SU-DHL-6 (cell line): Measurements from ENCODE around the gene EPS8.

Experiments used
- H2AFZ ChIP-seq: fragments of 200-600 bp; sonication (generic); 2 replicates; pipeline ENCODE4 v1.6.1; 2014; ENCODE audit warnings: low read depth, mild to moderate bottlenecking, moderate library complexity, mixed read lengths, antibody characterized with exemption, low read length; ENCODE audit not compliant: severe bottlenecking
- H3F3A ChIP-seq: fragments of 200-600 bp; shearing (Covaris generic); 2 replicates; pipeline ENCODE4 v1.6.0; 2016; ENCODE audit warnings: antibody characterized with exemption, mild to moderate bottlenecking; ENCODE audit not compliant: insufficient read depth
- H3K27ac ChIP-seq: fragments of 200-600 bp; sonication (generic); 2 replicates; pipeline ENCODE4 v1.5.1; 2016; ENCODE audit warnings: low read depth, mild to moderate bottlenecking, low read length, moderate library complexity, mixed read lengths
- H3K27me3 ChIP-seq: fragments of 200-600 bp; sonication (generic), shearing (Covaris generic); 2 replicates; pipeline ENCODE4 v1.6.0; 2014; ENCODE audit warnings: mild to moderate bottlenecking, low read length
- H3K36me3 ChIP-seq: fragments of 200-600 bp; sonication (generic); 2 replicates; pipeline ENCODE4 v1.6.1; 2014; ENCODE audit warnings: mild to moderate bottlenecking, low read length, mixed read lengths
- H3K4me2 ChIP-seq: fragments of 300-600, 200-600 bp; shearing (Covaris generic), sonication (generic); 2 replicates; pipeline ENCODE4 v1.6.0; 2014; ENCODE audit warnings: low read length, low read depth, mild to moderate bottlenecking; ENCODE audit not compliant: poor library complexity, severe bottlenecking
- H3K4me3 ChIP-seq: fragments of 200-600 bp; sonication (generic); 2 replicates; pipeline ENCODE4 v1.5.1; 2014; ENCODE audit warnings: antibody characterized with exemption, low read length, mild to moderate bottlenecking, mixed read lengths; ENCODE audit not compliant: insufficient read depth, poor library complexity, severe bottlenecking
- H3K79me2 ChIP-seq: fragments of 200-600 bp; sonication (generic); 2 replicates; pipeline ENCODE4 v1.6.1; 2014; ENCODE audit warnings: mild to moderate bottlenecking, low read length, moderate library complexity; ENCODE audit not compliant: insufficient read depth
- H3K9ac ChIP-seq: fragments of 200-600 bp; sonication (generic); 2 replicates; pipeline ENCODE4 v1.7.0; 2014; ENCODE audit warnings: mild to moderate bottlenecking, low read length
- H3K9me2 ChIP-seq: fragments of 200-600 bp; sonication (generic); replicated peaks from 2 replicates; pipeline ENCODE4 v1.6.1; 2014; ENCODE audit warnings: low read length; ENCODE audit not compliant: insufficient read depth
- H3K9me3 ChIP-seq: fragments of 200-600 bp; sonication (generic); 2 replicates; pipeline ENCODE4 v1.6.1; 2014; ENCODE audit warnings: low read length, mixed read lengths; ENCODE audit not compliant: insufficient read depth
- H4K20me1 ChIP-seq: fragments of 200-600 bp; sonication (generic); 2 replicates; pipeline ENCODE4 v1.6.1; 2014; ENCODE audit warnings: low read depth, mild to moderate bottlenecking, antibody characterized with exemption, low read length, moderate library complexity, mixed read lengths
- CTCF ChIP-seq: fragments of 200-600 bp; sonication (generic); IDR thresholded peaks from one replicate; pipeline ENCODE4 v1.5.1; 2017; ENCODE audit warnings: antibody characterized with exemption, mild to moderate bottlenecking, low read length, moderate library complexity; ENCODE audit not compliant: insufficient read depth, poor library complexity, severe bottlenecking
- EZH2phosphoT487 ChIP-seq: fragments of 200-600 bp; sonication (generic), shearing (Covaris generic); conservative IDR thresholded peaks from 2 replicates; pipeline ENCODE4 v1.6.1; 2018; ENCODE audit warnings: mild to moderate bottlenecking, antibody characterized with exemption, low read length, moderate library complexity, mixed read lengths

Gene EPS8

GRCh38 chr12:15702276-15702675 is 86.9 kb downstream of the EPS8 start:
- no peaks in the 10 kb centered on the region; the same call in 1 of the 2 replicates for H3K79me2 ChIP-seq

GRCh38 chr12:15701631-15702156 is 87.5 kb downstream of the EPS8 start:
- no peaks in the 10 kb centered on the region; the same call in 1 of the 2 replicates for H3K79me2 ChIP-seq
- H3K4me3 ChIP-seq: no peak overlapping the region
- no peaks in the 10 kb centered on the region for H3K9me2 ChIP-seq
- no peak for TF ChIP-seq EZH2phosphoT487
- no peak for TF ChIP-seq CTCF
- no peaks in the 10 kb centered on the region for H4K20me1 ChIP-seq
- no peaks in the 10 kb centered on the region for H3F3A ChIP-seq
- H3K9me3 ChIP-seq: no peaks in the 10 kb centered on the region
- no peak overlapping the region for H3K27ac ChIP-seq
- H2AFZ ChIP-seq: no peak overlapping the region
- H3K27me3 ChIP-seq: no peaks in the 10 kb centered on the region
- no peak overlapping the region for H3K9ac ChIP-seq
- H3K36me3 ChIP-seq: no peaks in the 10 kb centered on the region
- no peak overlapping the region for H3K4me2 ChIP-seq

More at GRCh38 chr12:15702276-15702675, 86.9 kb downstream of the EPS8 start:
- no peak overlapping the region for H3K4me2 ChIP-seq
- no peak overlapping the region for H3K4me3 ChIP-seq
- H3K9me3 ChIP-seq: no peaks in the 10 kb centered on the region
- no peaks in the 10 kb centered on the region for H3K36me3 ChIP-seq
- no peaks in the 10 kb centered on the region for H4K20me1 ChIP-seq
- no peak overlapping the region for H3K9ac ChIP-seq
- TF ChIP-seq CTCF (no peak), EZH2phosphoT487 (no peak)
- no peaks in the 10 kb centered on the region for H3K27me3 ChIP-seq
- no peaks in the 10 kb centered on the region for H3K9me2 ChIP-seq
- no peak overlapping the region for H2AFZ ChIP-seq
- H3F3A ChIP-seq: no peaks in the 10 kb centered on the region
- no peak overlapping the region for H3K27ac ChIP-seq

GRCh38 chr12:15701206-15701605 is 88.0 kb downstream of the EPS8 start:
- no peak overlapping the region for H2AFZ ChIP-seq
- H3K36me3 ChIP-seq: no peaks in the 10 kb centered on the region
- H3K4me3 ChIP-seq: no peak overlapping the region
- no peaks in the 10 kb centered on the region for H3F3A ChIP-seq
- H3K9ac ChIP-seq: no peak overlapping the region
- no peak overlapping the region for H3K27ac ChIP-seq
- H3K9me2 ChIP-seq: no peaks in the 10 kb centered on the region
- no peaks in the 10 kb centered on the region for H3K27me3 ChIP-seq
- H3K4me2 ChIP-seq: no peak overlapping the region
- no peaks in the 10 kb centered on the region for H3K9me3 ChIP-seq
- H4K20me1 ChIP-seq: no peaks in the 10 kb centered on the region
- H3K79me2 ChIP-seq: no peaks in the 10 kb centered on the region; the same call in 1 of the 2 replicates
- TF ChIP-seq EZH2phosphoT487: no peak
- no peak for TF ChIP-seq CTCF
